Fibroblast of skin of abdomen (primary cell): ENCODE data around the gene LYZL4.

ENCODE experiments used
- DNase-seq: peaks from one replicate; pipeline ENCODE4 v3.0.0-alpha.2; 2013

LYZL4 gene

GRCh38 chr3:42369832-42370231, 40.6 kb downstream of the LYZL4 start:
- DNase-seq, result no peak

GRCh38 chr3:42369304-42369703, 41.1 kb downstream of the LYZL4 start:
- no peak for DNase-seq

- DNase-seq, result no peak
Measured at GRCh38 chr3:42368861-42369260, 41.5 kb downstream of the LYZL4 start.

DNA sequence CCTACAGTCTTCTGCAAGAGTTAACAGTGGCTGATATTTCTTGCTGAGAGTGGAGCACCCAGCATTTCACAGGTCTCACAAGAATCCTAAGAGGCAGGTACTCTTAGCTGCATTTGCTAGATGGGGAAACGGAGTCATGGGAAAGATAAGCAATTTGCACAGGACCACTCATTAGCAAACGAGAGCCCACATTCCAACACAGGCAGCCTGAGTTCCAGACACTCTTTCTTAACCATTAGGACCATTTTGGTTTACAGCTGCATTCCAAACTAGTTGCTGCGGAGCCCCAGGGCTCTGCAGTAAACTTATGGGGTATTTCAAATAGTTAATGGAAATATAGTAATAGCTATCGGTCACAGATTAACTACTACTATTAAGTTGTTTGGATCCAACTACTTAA, 42.5 kb downstream of the LYZL4 start:
- DNase-seq, result no peak

- no peak for DNase-seq
Measured at GRCh38 chr3:42366550-42366949, 43.9 kb downstream of the LYZL4 start.

- no peak for DNase-seq
Measured at GRCh38 chr3:42357335-42357734, 53.1 kb downstream of the LYZL4 start.

DNA sequence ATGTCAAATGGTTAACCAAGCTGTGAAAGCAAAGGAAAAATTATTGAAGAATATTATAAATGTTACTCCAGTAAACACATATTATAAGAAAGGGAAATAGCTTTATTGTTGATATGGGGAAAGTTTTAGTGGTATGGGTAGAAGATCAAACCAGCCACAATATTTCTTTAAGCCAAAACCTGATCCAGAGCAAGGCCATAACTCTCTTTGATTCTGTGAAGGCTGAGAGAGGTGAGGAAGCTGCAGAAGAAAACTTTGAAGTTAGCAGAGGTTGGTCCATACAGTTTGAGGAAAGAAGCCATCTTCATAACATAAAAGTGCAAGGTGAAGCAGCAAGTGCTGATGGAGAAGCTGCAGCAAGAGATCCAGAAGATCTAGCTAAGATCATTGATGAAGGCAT, 54.8 kb downstream of the LYZL4 start:
- no peak for DNase-seq

- DNase-seq, result no peak
Measured at GRCh38 chr3:42353631-42354030, 56.8 kb downstream of the LYZL4 start.

GRCh38 chr3:42351207-42351606, 59.2 kb downstream of the LYZL4 start:
- peak; percentile 50 for DNase-seq

GRCh38 chr3:42349765-42350594, 60.4 kb downstream of the LYZL4 start:
- DNase-seq, result no peak

- no peak for DNase-seq
Measured at GRCh38 chr3:42347928-42348327, 62.5 kb downstream of the LYZL4 start.
